Endothelial cell of umbilical vein (primary cell): ENCODE data around the gene ZNF766. TPM values are rescaled to one million over a fixed set of nuclear protein-coding genes. Genes with fewer than 3 reads are reported as not detected.

Source experiments
- BruUV-seq: library from RNA; stranded (reverse); fragments of 400-500 nt; replicated peaks from 2 replicates; lab custom pipeline; 2021; lab: Mats Ljungman, UMichigan
- CTCF ChIA-PET: fragments of 300-600, 350-600 bp; sonication (Branson Sonifier 250); formaldehyde crosslinking; loops from one replicate; lab custom pipeline; 2021; ENCODE audit warnings: antibody characterized with exemption, inconsistent platforms; lab: Charles Lee
- POLR2A ChIA-PET: fragments of 300-600, 350-600 bp; sonication (Branson Sonifier 250); formaldehyde crosslinking; loops from one replicate; lab custom pipeline; 2021; ENCODE audit warnings: antibody characterized with exemption, inconsistent platforms; lab: Charles Lee
- DNase-seq: peaks from one replicate; pipeline ENCODE4 v3.0.0-alpha.2; 2011; ENCODE audit warnings: low read depth, low spot score
- FAIRE-seq: peaks from 2 replicates; lab custom pipeline; 2011; peaks lifted over from hg19 to GRCh38; lab: Jason Lieb, UNC
- H2AFZ ChIP-seq: 2 replicates; pipeline ENCODE4 v1.6.0; 2012; ENCODE audit warnings: low read depth, low read length, control low read depth, inconsistent platforms
- H3K27ac ChIP-seq: 2 replicates; pipeline ENCODE4 v1.5.1; 2011; ENCODE audit warnings: low read depth, mild to moderate bottlenecking, control low read depth, low read length, moderate library complexity; ENCODE audit not compliant: insufficient read depth
- H3K27me3 ChIP-seq, 2 experiments: 2 replicates each; pipeline versions ENCODE4 v1.6.0 to v1.6.1; 2011; ENCODE audit warnings: low read length in 2 of 2, mixed read lengths in 1 of 2; ENCODE audit not compliant: control insufficient read depth in 2 of 2, insufficient read depth in 2 of 2
- H3K36me3 ChIP-seq, 2 experiments: 2 replicates in 1 of 2; 3 replicates in 1 of 2; pipeline ENCODE4 v1.5.1; 2011; ENCODE audit warnings: low read length in 2 of 2, mild to moderate bottlenecking in 1 of 2, moderate library complexity in 1 of 2; ENCODE audit not compliant: control insufficient read depth in 2 of 2, insufficient read depth in 2 of 2; ENCODE audit errors: extremely low read depth in 1 of 2
- H3K4me1 ChIP-seq: 3 replicates; pipeline ENCODE4 v1.5.1; 2011; ENCODE audit warnings: mild to moderate bottlenecking, low read length; ENCODE audit not compliant: control insufficient read depth, insufficient read depth; ENCODE audit errors: extremely low read depth
- H3K4me2 ChIP-seq: 2 replicates; pipeline ENCODE4 v1.6.1; 2011; ENCODE audit warnings: low read length, control low read depth, mixed read lengths; ENCODE audit not compliant: insufficient read depth
- H3K4me3 ChIP-seq, 3 experiments: fragments of 200-600 bp in 1 of 3; sonication (generic), shearing (Covaris generic) in 1 of 3; replicated peaks in 1 of 3; 2 replicates each; pipeline ENCODE4 v1.5.1; 2011 to 2016; ENCODE audit warnings: control low read depth in 3 of 3, low read length in 3 of 3, mild to moderate bottlenecking in 2 of 3, inconsistent platforms in 1 of 3, low read depth in 1 of 3, moderate library complexity in 1 of 3; ENCODE audit not compliant: insufficient read depth in 1 of 3
- H3K79me2 ChIP-seq: 2 replicates; pipeline ENCODE4 v1.6.0; 2012; ENCODE audit warnings: low read length, inconsistent platforms; ENCODE audit not compliant: control insufficient read depth, insufficient read depth
- H3K9ac ChIP-seq: replicated peaks from 2 replicates; pipeline ENCODE3; 2011; ENCODE audit warnings: low read length, control low read depth; ENCODE audit not compliant: insufficient read depth; ENCODE audit errors: extremely low read depth
- H3K9me1 ChIP-seq: replicated peaks from 3 replicates; pipeline ENCODE4 v1.6.0; 2011; ENCODE audit warnings: mild to moderate bottlenecking, low read length; ENCODE audit not compliant: control insufficient read depth, insufficient read depth; ENCODE audit errors: extremely low read depth
- H3K9me3 ChIP-seq: replicated peaks from 2 replicates; pipeline ENCODE4 v1.5.1; 2012; ENCODE audit warnings: low read length, inconsistent platforms; ENCODE audit not compliant: control insufficient read depth, insufficient read depth
- H4K20me1 ChIP-seq: replicated peaks from 2 replicates; pipeline ENCODE3; 2011; ENCODE audit warnings: mild to moderate bottlenecking, low read length; ENCODE audit not compliant: control insufficient read depth, insufficient read depth; ENCODE audit errors: extremely low read depth
- CTCF ChIP-seq, 2 donors: IDR thresholded peaks; 1 replicate in 1 of 2; 2 replicates in 1 of 2; pipeline ENCODE4 v1.5.1; 2011; ENCODE audit warnings: low read length in 2 of 2, mild to moderate bottlenecking in 2 of 2, moderate library complexity in 2 of 2, control low read depth in 1 of 2, inconsistent platforms in 1 of 2, low read depth in 1 of 2; ENCODE audit not compliant: insufficient read depth in 1 of 2; ENCODE audit errors: extremely low read depth in 1 of 2
- EZH2 ChIP-seq: IDR thresholded peaks from 2 replicates; pipeline ENCODE4 v1.6.1; 2012; ENCODE audit warnings: borderline replicate concordance, low read depth, mild to moderate bottlenecking, moderate library complexity, low read length, inconsistent platforms; ENCODE audit not compliant: severe bottlenecking
- FOS ChIP-seq: IDR thresholded peaks from 2 replicates; pipeline ENCODE4 v1.6.1; 2011; ENCODE audit warnings: mild to moderate bottlenecking, low read length, moderate library complexity, borderline replicate concordance; ENCODE audit not compliant: insufficient read depth
- GATA2 ChIP-seq: IDR thresholded peaks from 2 replicates; pipeline ENCODE4 v1.7.0; 2011; ENCODE audit warnings: low read depth, mild to moderate bottlenecking, moderate library complexity, mixed read lengths, low read length; ENCODE audit not compliant: insufficient read length, insufficient read depth
- JUN ChIP-seq: IDR thresholded peaks from 2 replicates; pipeline ENCODE4 v1.6.1; 2011; ENCODE audit warnings: borderline replicate concordance, low read depth; ENCODE audit not compliant: insufficient read length, insufficient read depth
- MAX ChIP-seq: IDR thresholded peaks from 2 replicates; pipeline ENCODE4 v1.6.1; 2011; ENCODE audit not compliant: insufficient read depth, insufficient read length
- MYC ChIP-seq: IDR thresholded peaks from one replicate; pipeline ENCODE4 v1.6.1; 2011; ENCODE audit warnings: mild to moderate bottlenecking, low read depth, low read length
- POLR2A ChIP-seq: IDR thresholded peaks from 2 replicates; pipeline ENCODE4 v1.6.1; 2012; ENCODE audit warnings: low read depth, mild to moderate bottlenecking, control low read depth, low read length
- POLR2AphosphoS5 ChIP-seq: IDR thresholded peaks from 2 replicates; pipeline ENCODE4 v1.6.1; 2012; ENCODE audit warnings: low read depth, mild to moderate bottlenecking, control low read depth, low read length, moderate library complexity; ENCODE audit not compliant: insufficient read depth
- dilution Hi-C: fragments of 300-500 bp; cut with MboI; formaldehyde crosslinking; loops from one replicate; pipeline ENCODE4 v1.15.0; 2019; ENCODE audit warnings: low sequenced_read_pairs; ENCODE audit not compliant: extremely low pct_ligation_motif_present
- intact Hi-C: fragments of 100-400 bp; cut with micrococcal nuclease; formaldehyde crosslinking; loops from one replicate; pipeline ENCODE4 v1.10.0; 2022
- polyA plus RNA-seq, 4 experiments: library from polyadenylated mRNA; depleted of rRNA in 3 of 4; stranded (reverse) in 3 of 4; unstranded in 1 of 4; fragments of >200 nt; gene quantifications; 2 replicates each; pipeline versions ENCODE4 v1.2.1 to v1.2.3, GENCODE V29; 2011 to 2012; ENCODE audit warnings: missing spikeins in 1 of 4
- total RNA-seq: library from RNA; stranded (reverse); gene quantifications from 2 replicates; pipeline ENCODE4 v1.2.3, GENCODE V29; 2021

ZNF766 gene
- total and polyA plus RNA-seq, 2 donors (not counting 3 experiments of a cell fraction or from before 2014, with no cell fraction given), result 2.9 to 8.9 TPM

- H3K4me2 ChIP-seq, result no peak overlapping the region
- H3K9ac ChIP-seq, result no peak overlapping the region
- no peak overlapping the region for H3K27ac ChIP-seq
- no peak overlapping the region for H3K4me3 ChIP-seq
- no peak overlapping the region for H2AFZ ChIP-seq
- TF ChIP-seq EZH2 (no peak), GATA2 (no peak), POLR2A (no peak), MYC (no peak), FOS (no peak), CTCF (IDR thresholded peaks at IDR 0.05; ENCODE audit: extremely low read depth in 1 of 2, insufficient read depth in 1 of 2, low read depth in 1 of 2, low read length in 2 of 2) (no peak), JUN (no peak), POLR2AphosphoS5 (no peak), MAX (no peak)
- no peak for DNase-seq
- H3K9me1 ChIP-seq, result no peaks in the 10 kb centered on the region
- no peak for FAIRE-seq
- ChIA-PET CTCF (interaction anchor here (0.6 kb wide), 1 partner anchor 30 kb away, joined by 3 read pairs; no protein-coding TSS in a partner anchor), POLR2A (no interaction called here)
- no TSS peak for BruUV-seq
- intact Hi-C loops (no loop called here), dilution Hi-C loops (no loop called here)
- H3K79me2 ChIP-seq, result peaks cover 4% of the 10 kb centered on the region
- H4K20me1 ChIP-seq, result no peaks in the 10 kb centered on the region
- no peaks in the 10 kb centered on the region for H3K9me3 ChIP-seq
- peaks cover 7 to 27% of the 10 kb centered on the region in 2 experiments for H3K36me3 ChIP-seq
- no peaks in the 10 kb centered on the region for H3K27me3 ChIP-seq
- H3K4me1 ChIP-seq, result no peaks in the 10 kb centered on the region
These were observed 16.9 kb downstream of the ZNF766 start for GRCh38 chr19:52286256-52286655.
